A549 (cell line): ENCODE data around the gene DPYSL3.

Experiments
- CTCF ChIP-seq: fragments of >200 bp; sonication (Bioruptor Twin); formaldehyde crosslinking; IDR thresholded peaks from 3 replicates; pipeline ENCODE4 v1.5.1; 2016
- E2F6 ChIP-seq: IDR thresholded peaks from 2 replicates; pipeline ENCODE4 v1.6.1; 2012; ENCODE audit warnings: low read depth, borderline replicate concordance
- KDM5A ChIP-seq: fragments of 200-600 bp; sonication (generic); IDR thresholded peaks from 2 replicates; pipeline ENCODE4 v1.6.1; 2016; ENCODE audit warnings: antibody characterized with exemption, mild to moderate bottlenecking
- MAX ChIP-seq: IDR thresholded peaks from 2 replicates; pipeline ENCODE4 v1.6.1; 2012
- NR3C1 ChIP-seq: fragments of >200 bp; sonication (Bioruptor Twin); formaldehyde crosslinking; IDR thresholded peaks from 3 replicates; pipeline ENCODE4 v1.6.1; 2017
- POLR2A ChIP-seq: IDR thresholded peaks from 2 replicates; pipeline ENCODE4 v1.6.1; 2012; ENCODE audit warnings: mild to moderate bottlenecking, low read length
- REST ChIP-seq: fragments of 200-600 bp; sonication (generic); IDR thresholded peaks from 2 replicates; pipeline ENCODE4 v1.6.1; 2016; ENCODE audit warnings: antibody characterized with exemption, mild to moderate bottlenecking, moderate library complexity
- ZFP36 ChIP-seq: fragments of 450-650 bp; IDR thresholded peaks from 2 replicates; pipeline ENCODE4 v1.6.1; 2014; ENCODE audit warnings: borderline replicate concordance; ENCODE audit not compliant: partially characterized antibody

- TF ChIP-seq MAX = no peak
- no peak for TF ChIP-seq CTCF
- no peak for TF ChIP-seq NR3C1
- TF ChIP-seq KDM5A = no peak
- no peak for TF ChIP-seq ZFP36
- no peak for TF ChIP-seq REST
- no peak for TF ChIP-seq POLR2A
- no peak for TF ChIP-seq E2F6
Measured at GRCh38 chr5:147472664-147473475, 37.0 kb downstream of the DPYSL3 start.
